Right lobe of liver (tissue), 4 donors: Measurements from ENCODE around the gene METTL4.

ENCODE experiments used
- POLR2A ChIP-seq: fragments of 450-650 bp; IDR thresholded peaks from one replicate; pipeline ENCODE4 v1.6.1; 2017; ENCODE audit warnings: antibody characterized with exemption, mild to moderate bottlenecking
- TF ChIP-seq, protein P1 (sequence below), 4 donors: fragments of 200-600 bp in 3 of 4; fragments of 450-650 bp in 1 of 4; IDR thresholded peaks; one replicate each; pipeline versions ENCODE4 v1.5.1 to v1.8.0; 2016 to 2022; ENCODE audit warnings: antibody characterized with exemption in 4 of 4, mild to moderate bottlenecking in 2 of 4
- donor health status: DM: no; HTN: no; CAD: no.
- donor health status: DM: no; HTN: no; CAD: no.
- donor health status: DM: no; HTN: yes; CAD: no.

DNA sequence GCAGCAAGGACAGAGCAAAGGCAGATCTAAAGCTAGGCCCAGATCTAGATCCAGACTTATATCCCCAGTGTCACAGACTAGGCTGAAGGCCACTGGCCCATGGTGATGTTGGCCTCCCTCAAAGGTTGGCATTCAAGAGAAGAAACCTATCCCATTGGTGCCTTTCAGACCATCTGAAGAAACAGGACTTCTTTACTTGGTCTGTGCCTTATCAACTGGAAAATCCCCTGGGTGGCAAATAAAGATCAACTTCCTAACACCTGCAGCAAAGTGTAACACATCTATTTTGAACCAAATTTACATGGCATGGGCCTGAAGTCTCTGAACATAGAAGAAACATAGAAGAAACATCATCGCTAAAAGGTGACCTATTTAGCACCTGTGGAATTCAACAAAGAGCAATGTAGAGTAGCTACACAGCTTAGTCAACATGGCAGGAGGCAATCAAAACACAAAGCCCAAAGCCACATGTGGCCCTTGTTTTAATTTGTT is 35.8 kb downstream of the METTL4 start:
- TF ChIP-seq POLR2A = no peak
- TF ChIP-seq, protein P1, sequence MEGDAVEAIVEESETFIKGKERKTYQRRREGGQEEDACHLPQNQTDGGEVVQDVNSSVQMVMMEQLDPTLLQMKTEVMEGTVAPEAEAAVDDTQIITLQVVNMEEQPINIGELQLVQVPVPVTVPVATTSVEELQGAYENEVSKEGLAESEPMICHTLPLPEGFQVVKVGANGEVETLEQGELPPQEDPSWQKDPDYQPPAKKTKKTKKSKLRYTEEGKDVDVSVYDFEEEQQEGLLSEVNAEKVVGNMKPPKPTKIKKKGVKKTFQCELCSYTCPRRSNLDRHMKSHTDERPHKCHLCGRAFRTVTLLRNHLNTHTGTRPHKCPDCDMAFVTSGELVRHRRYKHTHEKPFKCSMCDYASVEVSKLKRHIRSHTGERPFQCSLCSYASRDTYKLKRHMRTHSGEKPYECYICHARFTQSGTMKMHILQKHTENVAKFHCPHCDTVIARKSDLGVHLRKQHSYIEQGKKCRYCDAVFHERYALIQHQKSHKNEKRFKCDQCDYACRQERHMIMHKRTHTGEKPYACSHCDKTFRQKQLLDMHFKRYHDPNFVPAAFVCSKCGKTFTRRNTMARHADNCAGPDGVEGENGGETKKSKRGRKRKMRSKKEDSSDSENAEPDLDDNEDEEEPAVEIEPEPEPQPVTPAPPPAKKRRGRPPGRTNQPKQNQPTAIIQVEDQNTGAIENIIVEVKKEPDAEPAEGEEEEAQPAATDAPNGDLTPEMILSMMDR (IDR thresholded peaks at IDR 0.05) = no peak
